Body of pancreas (tissue), 4 donors: ENCODE results near the gene DDX20.

Source experiments
- CTCF ChIP-seq, 7 experiments: fragments of 450-650 bp in 4 of 7; fragments of 200-600 bp in 3 of 7; sonication (generic) in 3 of 7; IDR thresholded peaks; one replicate each; pipeline ENCODE4 v1.5.1; 2016 to 2019; ENCODE audit warnings: antibody characterized with exemption in 7 of 7
- POLR2A ChIP-seq, 3 donors: fragments of 450-650 bp; IDR thresholded peaks; one replicate each; pipeline ENCODE4 v1.6.1; 2016; ENCODE audit warnings: antibody characterized with exemption in 3 of 3, mild to moderate bottlenecking in 2 of 3

GRCh38 chr1:111719135-111719534 lies 36.6 kb upstream of the DDX20 start:
- TF ChIP-seq CTCF (IDR thresholded peaks at IDR 0.05) (no peak), POLR2A (IDR thresholded peaks at IDR 0.05) (no peak)
